ENCODE measurements around the gene NSG2. TPM values are rescaled to one million over a fixed set of nuclear protein-coding genes. Genes with fewer than 3 reads are reported as not detected.

NSG2 gene
- total RNA-seq, 2 donors from 2014 or later: not detected

GRCh38 chr5:174071484-174071883 lies 26.0 kb downstream of the NSG2 start:
- H3K36me3 ChIP-seq: no peaks in the 10 kb centered on the region
- H3K27me3 ChIP-seq (replicated peaks; ENCODE audit: insufficient read depth): no peaks in the 10 kb centered on the region
- no peak overlapping the region for H3K4me3 ChIP-seq
- H3K4me1 ChIP-seq (ENCODE audit: control insufficient read depth in 1 of 2, low read depth in 2 of 2): peaks cover 0 to 4% of the 10 kb centered on the region in 2 donors
- no peak for ATAC-seq (ENCODE audit: insufficient number of reproducible peaks, low FRiP score, low read depth)
- no peaks in the 10 kb centered on the region for H3K9me3 ChIP-seq
- TF ChIP-seq, protein P1, sequence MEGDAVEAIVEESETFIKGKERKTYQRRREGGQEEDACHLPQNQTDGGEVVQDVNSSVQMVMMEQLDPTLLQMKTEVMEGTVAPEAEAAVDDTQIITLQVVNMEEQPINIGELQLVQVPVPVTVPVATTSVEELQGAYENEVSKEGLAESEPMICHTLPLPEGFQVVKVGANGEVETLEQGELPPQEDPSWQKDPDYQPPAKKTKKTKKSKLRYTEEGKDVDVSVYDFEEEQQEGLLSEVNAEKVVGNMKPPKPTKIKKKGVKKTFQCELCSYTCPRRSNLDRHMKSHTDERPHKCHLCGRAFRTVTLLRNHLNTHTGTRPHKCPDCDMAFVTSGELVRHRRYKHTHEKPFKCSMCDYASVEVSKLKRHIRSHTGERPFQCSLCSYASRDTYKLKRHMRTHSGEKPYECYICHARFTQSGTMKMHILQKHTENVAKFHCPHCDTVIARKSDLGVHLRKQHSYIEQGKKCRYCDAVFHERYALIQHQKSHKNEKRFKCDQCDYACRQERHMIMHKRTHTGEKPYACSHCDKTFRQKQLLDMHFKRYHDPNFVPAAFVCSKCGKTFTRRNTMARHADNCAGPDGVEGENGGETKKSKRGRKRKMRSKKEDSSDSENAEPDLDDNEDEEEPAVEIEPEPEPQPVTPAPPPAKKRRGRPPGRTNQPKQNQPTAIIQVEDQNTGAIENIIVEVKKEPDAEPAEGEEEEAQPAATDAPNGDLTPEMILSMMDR (IDR thresholded peaks at IDR 0.05): no peak
- no peak for DNase-seq (ENCODE audit: low spot score)
- no peak overlapping the region for H3K27ac ChIP-seq

DNA sequence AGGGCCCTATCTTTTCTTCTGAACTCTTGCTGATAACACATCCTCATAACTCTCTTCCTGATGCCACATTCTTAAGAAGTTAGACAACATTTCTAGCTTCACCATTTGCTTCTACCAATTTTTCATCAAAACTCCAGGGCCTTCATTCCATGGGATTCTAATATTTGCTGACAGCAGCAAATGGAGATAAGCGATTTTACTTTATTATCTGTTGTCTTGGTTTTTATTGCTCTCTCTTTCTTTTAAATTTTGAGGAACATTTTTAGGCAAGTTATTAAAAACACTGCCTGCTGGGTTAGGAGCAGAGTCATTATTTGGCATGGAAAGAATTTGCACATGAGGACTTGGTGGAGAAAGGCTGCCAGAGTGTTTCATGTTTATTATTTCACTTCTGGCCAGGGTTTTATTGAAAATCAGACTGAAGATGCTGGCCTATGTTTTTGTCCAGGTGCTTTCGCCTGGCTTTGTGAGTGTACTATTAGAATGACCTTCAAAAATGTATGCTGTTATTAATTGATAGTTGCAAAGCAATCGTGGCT lies 27.7 kb downstream of the NSG2 start:
- Histone ChIP-seq H3K4me3 (no peak overlapping the region), H3K27ac (no peak overlapping the region), H3K9me3 (no peaks in the 10 kb centered on the region), H3K36me3 (no peaks in the 10 kb centered on the region), H3K27me3 (replicated peaks; ENCODE audit: insufficient read depth) (no peaks in the 10 kb centered on the region), H3K4me1 (ENCODE audit: control insufficient read depth in 1 of 2, low read depth in 2 of 2) (peaks cover 0 to 4% of the 10 kb centered on the region in 2 donors)
- TF ChIP-seq, protein P1 (IDR thresholded peaks at IDR 0.05): no peak
- no peak for ATAC-seq (ENCODE audit: insufficient number of reproducible peaks, low FRiP score, low read depth)
- DNase-seq (ENCODE audit: low spot score): no peak

- H3K27ac ChIP-seq: no peak overlapping the region
- ATAC-seq (ENCODE audit: insufficient number of reproducible peaks, low FRiP score, low read depth) (no peak), DNase-seq (ENCODE audit: low spot score) (no peak)
- H3K36me3 ChIP-seq: no peaks in the 10 kb centered on the region
- H3K27me3 ChIP-seq (replicated peaks; ENCODE audit: insufficient read depth): no peaks in the 10 kb centered on the region
- H3K4me1 ChIP-seq (ENCODE audit: control insufficient read depth in 1 of 2, low read depth in 2 of 2): peaks cover 0 to 4% of the 10 kb centered on the region in 2 donors
- TF ChIP-seq, protein P1 (IDR thresholded peaks at IDR 0.05): no peak
- H3K9me3 ChIP-seq: no peaks in the 10 kb centered on the region
- H3K4me3 ChIP-seq: no peak overlapping the region
Measured at GRCh38 chr5:174074369-174074768, 28.9 kb downstream of the NSG2 start.

DNA sequence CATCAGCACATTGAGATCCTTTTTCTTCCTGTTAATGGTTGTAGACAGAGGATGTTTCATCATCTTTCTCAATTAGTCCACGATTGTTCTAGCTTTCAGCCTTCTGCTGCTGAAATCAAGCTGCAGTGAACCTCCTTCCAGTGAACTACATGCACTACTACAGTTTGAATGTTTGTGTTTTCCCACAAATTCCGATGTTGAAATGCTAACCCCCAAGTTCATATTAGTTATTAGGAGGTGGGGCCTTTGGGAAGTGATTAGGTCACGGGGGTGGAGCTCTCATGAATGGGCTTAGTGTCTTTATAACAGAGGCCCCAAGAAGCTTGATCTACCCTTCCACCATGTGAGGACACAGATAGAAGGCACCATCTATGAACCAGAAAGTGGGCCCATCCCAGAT lies 32.9 kb downstream of the NSG2 start:
- no peaks in the 10 kb centered on the region for H3K9me3 ChIP-seq
- H3K27ac ChIP-seq: no peak overlapping the region
- H3K4me3 ChIP-seq: no peak overlapping the region
- no peak for ATAC-seq (ENCODE audit: insufficient number of reproducible peaks, low FRiP score, low read depth)
- no peaks in the 10 kb centered on the region for H3K36me3 ChIP-seq
- peaks cover 0 to 3% of the 10 kb centered on the region in 2 donors for H3K4me1 ChIP-seq (ENCODE audit: control insufficient read depth in 1 of 2, low read depth in 2 of 2)
- TF ChIP-seq, protein P1 (IDR thresholded peaks at IDR 0.05): no peak
- H3K27me3 ChIP-seq (replicated peaks; ENCODE audit: insufficient read depth): no peaks in the 10 kb centered on the region
- no peak for DNase-seq (ENCODE audit: low spot score)

DNA sequence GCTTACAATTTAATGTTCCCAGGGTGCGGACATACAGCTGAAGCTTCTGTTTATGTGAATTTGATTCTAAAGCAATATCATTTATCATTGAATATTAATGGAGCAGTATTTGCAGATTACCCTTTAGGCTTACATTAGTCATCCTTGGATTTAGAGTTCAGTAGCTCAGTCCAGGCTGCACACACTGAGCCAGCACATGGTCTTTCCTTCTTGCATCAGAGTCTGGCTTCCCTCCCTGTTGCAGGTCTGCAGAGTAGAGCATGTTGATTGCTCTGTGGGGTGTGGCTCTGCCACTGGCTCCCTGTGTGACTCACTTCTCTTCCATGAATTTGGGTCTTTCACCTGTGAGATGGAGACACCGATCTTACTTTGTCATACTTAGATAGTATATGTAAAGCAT lies 36.8 kb downstream of the NSG2 start:
- no peak overlapping the region for H3K27ac ChIP-seq
- DNase-seq (ENCODE audit: low spot score): no peak
- no peaks in the 10 kb centered on the region for H3K4me1 ChIP-seq (ENCODE audit: control insufficient read depth in 1 of 2, low read depth in 2 of 2)
- TF ChIP-seq, protein P1 (IDR thresholded peaks at IDR 0.05): no peak
- no peaks in the 10 kb centered on the region for H3K27me3 ChIP-seq (replicated peaks; ENCODE audit: insufficient read depth)
- H3K9me3 ChIP-seq: no peaks in the 10 kb centered on the region
- ATAC-seq (ENCODE audit: insufficient number of reproducible peaks, low FRiP score, low read depth): no peak
- H3K36me3 ChIP-seq: no peaks in the 10 kb centered on the region
- no peak overlapping the region for H3K4me3 ChIP-seq

Data from thoracic aorta (tissue), 2 donors.